Subcutaneous adipose tissue (tissue), 4 donors: ENCODE results near the gene FARP1. TPM values are rescaled to one million over a fixed set of nuclear protein-coding genes. Genes with fewer than 3 reads are reported as not detected.

Source experiments
- CTCF ChIP-seq: fragments of 450-650 bp; IDR thresholded peaks from one replicate; pipeline ENCODE4 v1.5.1; 2016; ENCODE audit warnings: low read depth, mild to moderate bottlenecking, control low read depth, antibody characterized with exemption, moderate library complexity
- total RNA-seq, 4 donors: library from RNA; depleted of rRNA; stranded (reverse); fragments of >200 nt; gene quantifications; one replicate each; pipeline ENCODE4 v1.1.0, GENCODE V29; 2016

Gene FARP1
- total RNA-seq, 4 donors from 2014 or later, result 24.9 to 39.9 (median 28.8) TPM

- no peak for TF ChIP-seq CTCF
Measured at GRCh38 chr13:98479496-98480003, 336.7 kb downstream of the FARP1 start.

- TF ChIP-seq CTCF, result no peak
Measured at GRCh38 chr13:98480915-98481877, 338.3 kb downstream of the FARP1 start.

- TF ChIP-seq CTCF, result no peak
Measured at GRCh38 chr13:98482476-98483444, 339.9 kb downstream of the FARP1 start.

- no peak for TF ChIP-seq CTCF
Measured at GRCh38 chr13:98483601-98484288, 340.9 kb downstream of the FARP1 start.

GRCh38 chr13:98484289-98485219 is 341.7 kb downstream of the FARP1 start:
- no peak for TF ChIP-seq CTCF

GRCh38 chr13:98485561-98485960 is 342.7 kb downstream of the FARP1 start:
- TF ChIP-seq CTCF, result no peak
